ENCODE results near the gene USP20.

USP20 gene

GRCh38 chr9:129919841-129920240, 84.6 kb downstream of the USP20 start:
- peaks cover 12% of the 10 kb centered on the region; the same call in 1 of the 2 replicates for H3F3A ChIP-seq (ENCODE audit: insufficient read depth)
- H4K20me1 ChIP-seq (ENCODE audit: low read depth, low read length) = no peaks in the 10 kb centered on the region
- no peak overlapping the region for H2AFZ ChIP-seq (ENCODE audit: low read depth, low read length, severe bottlenecking)
- H3K27me3 ChIP-seq (ENCODE audit: low read length) = no peaks in the 10 kb centered on the region
- no peak overlapping the region for H3K4me3 ChIP-seq (ENCODE audit: insufficient read depth, low read length, poor library complexity, severe bottlenecking)
- no peak overlapping the region for H3K9ac ChIP-seq (ENCODE audit: low read length)
- H3K79me2 ChIP-seq (ENCODE audit: insufficient read depth, low read length) = peaks cover 9% of the 10 kb centered on the region; the same call in 1 of the 2 replicates
- H3K4me2 ChIP-seq (ENCODE audit: low read depth, low read length, poor library complexity, severe bottlenecking) = no peak overlapping the region
- peaks cover 55% of the 10 kb centered on the region for H3K36me3 ChIP-seq (ENCODE audit: low read length)
- TF ChIP-seq EZH2phosphoT487 (conservative IDR thresholded peaks at IDR 0.05; ENCODE audit: low read length) = no peak
- no peak for TF ChIP-seq CTCF (IDR thresholded peaks at IDR 0.05; ENCODE audit: insufficient read depth, low read length, poor library complexity, severe bottlenecking)
- no peaks in the 10 kb centered on the region for H3K9me3 ChIP-seq (ENCODE audit: insufficient read depth, low read length)
- no peak overlapping the region for H3K27ac ChIP-seq (ENCODE audit: low read depth, low read length)
- H3K9me2 ChIP-seq (replicated peaks; ENCODE audit: insufficient read depth, low read length) = no peaks in the 10 kb centered on the region

- no peaks in the 10 kb centered on the region for H3K9me3 ChIP-seq (ENCODE audit: insufficient read depth, low read length)
- no peak overlapping the region for H3K4me3 ChIP-seq (ENCODE audit: insufficient read depth, low read length, poor library complexity, severe bottlenecking)
- 0 out of 2 replicates have a peak, but pooled peaks cover 4% of the 10 kb centered on the region for H3K79me2 ChIP-seq (ENCODE audit: insufficient read depth, low read length)
- H3F3A ChIP-seq (ENCODE audit: insufficient read depth) = peaks cover 12% of the 10 kb centered on the region; the same call in 1 of the 2 replicates
- no peak overlapping the region for H3K27ac ChIP-seq (ENCODE audit: low read depth, low read length)
- no peak overlapping the region for H2AFZ ChIP-seq (ENCODE audit: low read depth, low read length, severe bottlenecking)
- no peaks in the 10 kb centered on the region for H4K20me1 ChIP-seq (ENCODE audit: low read depth, low read length)
- no peaks in the 10 kb centered on the region for H3K9me2 ChIP-seq (replicated peaks; ENCODE audit: insufficient read depth, low read length)
- H3K9ac ChIP-seq (ENCODE audit: low read length) = no peak overlapping the region
- no peak overlapping the region for H3K4me2 ChIP-seq (ENCODE audit: low read depth, low read length, poor library complexity, severe bottlenecking)
- no peaks in the 10 kb centered on the region for H3K27me3 ChIP-seq (ENCODE audit: low read length)
- H3K36me3 ChIP-seq (ENCODE audit: low read length) = peaks cover 59% of the 10 kb centered on the region
- TF ChIP-seq EZH2phosphoT487 (conservative IDR thresholded peaks at IDR 0.05; ENCODE audit: low read length) (no peak), CTCF (IDR thresholded peaks at IDR 0.05; ENCODE audit: insufficient read depth, low read length, poor library complexity, severe bottlenecking) (no peak)
Observed at GRCh38 chr9:129921905-129922304, 86.6 kb downstream of the USP20 start.

- Histone ChIP-seq H3K4me3 (ENCODE audit: insufficient read depth, low read length, poor library complexity, severe bottlenecking) (no peak overlapping the region), H2AFZ (ENCODE audit: low read depth, low read length, severe bottlenecking) (no peak overlapping the region), H3K27ac (ENCODE audit: low read depth, low read length) (no peak overlapping the region), H3K9me2 (replicated peaks; ENCODE audit: insufficient read depth, low read length) (no peaks in the 10 kb centered on the region), H3K9me3 (ENCODE audit: insufficient read depth, low read length) (no peaks in the 10 kb centered on the region), H3K27me3 (ENCODE audit: low read length) (no peaks in the 10 kb centered on the region), H3F3A (ENCODE audit: insufficient read depth) (peaks cover 12% of the 10 kb centered on the region; the same call in 1 of the 2 replicates), H3K9ac (ENCODE audit: low read length) (no peak overlapping the region), H4K20me1 (ENCODE audit: low read depth, low read length) (no peaks in the 10 kb centered on the region), H3K4me2 (ENCODE audit: low read depth, low read length, poor library complexity, severe bottlenecking) (no peak overlapping the region), H3K36me3 (ENCODE audit: low read length) (peaks cover 61% of the 10 kb centered on the region), H3K79me2 (ENCODE audit: insufficient read depth, low read length) (no peaks in the 10 kb centered on the region)
- no peak for TF ChIP-seq CTCF (IDR thresholded peaks at IDR 0.05; ENCODE audit: insufficient read depth, low read length, poor library complexity, severe bottlenecking)
- no peak for TF ChIP-seq EZH2phosphoT487 (conservative IDR thresholded peaks at IDR 0.05; ENCODE audit: low read length)
Observed at GRCh38 chr9:129923589-129923988, 88.3 kb downstream of the USP20 start.

Measured in SU-DHL-6 (cell line).